HL-60 (cell line): ENCODE measurements around the gene ECHDC1.

Experiments used
- DNase-seq, 2 experiments: peaks; one replicate each; pipeline ENCODE4 v3.0.0-alpha.2; 2010 to 2020; ENCODE audit warnings: low read depth in 1 of 2, low spot score in 1 of 2
- H3K27ac ChIP-seq: fragments of 250-450 bp; sonication (Bioruptor Pico); replicated peaks from 2 replicates; pipeline ENCODE4 v1.5.1; 2020; ENCODE audit warnings: mild to moderate bottlenecking, moderate library complexity
- H3K27me3 ChIP-seq: fragments of 250-450 bp; sonication (Bioruptor Pico); 2 replicates; pipeline ENCODE4 v1.5.1; 2021; ENCODE audit warnings: mild to moderate bottlenecking, moderate library complexity; ENCODE audit not compliant: insufficient read depth, poor library complexity, severe bottlenecking
- H3K4me3 ChIP-seq: replicated peaks from 2 replicates; pipeline ENCODE4 v1.5.1; 2011; ENCODE audit warnings: mild to moderate bottlenecking, control low read depth, low read length; ENCODE audit not compliant: insufficient read depth
- CTCF ChIP-seq: IDR thresholded peaks from one replicate; pipeline ENCODE4 v1.5.1; 2011; ENCODE audit warnings: low read length, control low read depth, inconsistent platforms; ENCODE audit not compliant: insufficient read depth
- GABPA ChIP-seq: IDR thresholded peaks from 2 replicates; pipeline ENCODE4 v1.6.1; 2012; ENCODE audit warnings: low read depth
- POLR2AphosphoS5 ChIP-seq: IDR thresholded peaks from 2 replicates; pipeline ENCODE4 v1.6.1; 2012; ENCODE audit warnings: low read depth
- REST ChIP-seq: IDR thresholded peaks from 2 replicates; pipeline ENCODE4 v1.6.1; 2012; ENCODE audit warnings: low read depth; ENCODE audit not compliant: insufficient replicate concordance
- SPI1 ChIP-seq: IDR thresholded peaks from 2 replicates; pipeline ENCODE4 v1.6.1; 2012; ENCODE audit warnings: low read depth, mild to moderate bottlenecking, borderline replicate concordance

ECHDC1 gene

DNA sequence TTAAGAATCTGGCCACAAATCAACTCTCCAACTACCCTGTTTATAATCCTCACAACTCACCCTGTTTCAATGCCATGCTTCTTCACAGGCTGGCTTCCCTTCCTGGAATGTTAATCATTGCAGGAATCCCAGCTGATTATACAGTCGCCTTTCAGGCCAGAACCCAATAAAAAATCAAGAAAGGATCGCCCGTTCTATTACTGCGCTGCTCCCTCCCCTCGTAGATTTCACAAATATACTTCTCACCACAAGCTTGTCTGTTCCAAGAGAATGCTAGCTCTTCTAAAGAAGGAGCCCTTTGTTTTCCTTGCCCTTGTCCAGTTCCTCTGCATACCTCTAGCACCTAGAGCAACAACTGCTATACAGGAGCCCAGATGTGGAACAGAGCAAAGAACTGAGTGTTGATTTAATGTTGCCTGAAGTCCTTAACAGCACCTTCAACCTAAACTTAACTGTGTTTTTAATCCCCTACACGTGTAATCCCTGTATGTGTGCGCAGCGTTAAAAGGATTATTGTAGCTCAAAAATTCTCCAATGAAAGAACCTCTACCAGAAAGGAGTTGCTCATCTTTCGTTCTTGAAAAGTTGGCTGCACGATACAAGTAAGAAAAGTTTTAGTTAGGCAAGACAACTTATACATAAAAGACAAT lies 988 bp downstream of the ECHDC1 start:
- Histone ChIP-seq H3K4me3 (peak overlapping the region; percentile 65), H3K27ac (peak overlapping the region; percentile 91), H3K27me3 (no peaks in the 10 kb centered on the region)
- DNase-seq, result no peak
- no peak for TF ChIP-seq CTCF
- no peak for TF ChIP-seq SPI1
- no peak for TF ChIP-seq REST
- TF ChIP-seq GABPA, result no peak
- no peak for TF ChIP-seq POLR2AphosphoS5

- DNase-seq, result peak in 1 of 2 experiments; percentile 35
- H3K4me3 ChIP-seq, result peak overlapping the region; percentile 65
Measured at GRCh38 chr6:127341471-127342202, 1.8 kb downstream of the ECHDC1 start.

GRCh38 chr6:127340171-127340570 lies 3.2 kb downstream of the ECHDC1 start:
- Histone ChIP-seq H3K27ac (no peak overlapping the region), H3K4me3 (no peak overlapping the region), H3K27me3 (no peaks in the 10 kb centered on the region)
- DNase-seq, result no peak
- TF ChIP-seq POLR2AphosphoS5 (no peak), REST (no peak), CTCF (no peak), GABPA (no peak), SPI1 (no peak)

More at GRCh38 chr6:127341471-127342202, 1.8 kb downstream of the ECHDC1 start:
- Histone ChIP-seq H3K27ac (peak overlapping the region; percentile 91; the same call in 1 of the 2 replicates), H3K27me3 (no peaks in the 10 kb centered on the region)
- TF ChIP-seq GABPA (no peak), CTCF (no peak), POLR2AphosphoS5 (no peak), SPI1 (peak; percentile 93)
